SK-N-SH (cell line): ENCODE measurements around the gene PLCB1. TPM values are rescaled to one million over a fixed set of nuclear protein-coding genes. Genes with fewer than 3 reads are reported as not detected.

ENCODE experiments used
- CTCF ChIA-PET: fragments of 300-600, 350-600 bp; formaldehyde crosslinking; extraction: SDS; loops from one replicate; lab custom pipeline; 2021; lab: Yijun Ruan, JAX
- POLR2A ChIA-PET: fragments of 350-600 bp; sonication (Branson Sonifier 250); formaldehyde crosslinking; extraction: SDS; loops from one replicate; lab custom pipeline; 2020; ENCODE audit warnings: antibody characterized with exemption, inconsistent platforms; lab: Yijun Ruan, JAX
- DNase-seq: peaks from one replicate; pipeline ENCODE4 v3.0.0; 2012
- H2AFZ ChIP-seq: fragments of 200-600 bp; sonication (generic); 2 replicates; pipeline ENCODE4 v1.8.1; 2016; ENCODE audit warnings: antibody characterized with exemption, mild to moderate bottlenecking, low read depth
- H3F3A ChIP-seq: fragments of 200-600 bp; sonication (generic); replicated peaks from 2 replicates; pipeline ENCODE3; 2016; ENCODE audit warnings: antibody characterized with exemption, mild to moderate bottlenecking; ENCODE audit not compliant: insufficient read depth
- H3K27ac ChIP-seq, 2 experiments: fragments of 200-500 bp in 1 of 2; fragments of 200-600 bp in 1 of 2; sonication (Bioruptor generic) in 1 of 2; sonication (generic), shearing (Covaris generic) in 1 of 2; 2 replicates each; pipeline versions ENCODE4 v1.5.1 to v1.6.1; 2014 to 2016; ENCODE audit warnings: low read depth in 2 of 2, inconsistent platforms in 1 of 2, low read length in 1 of 2, mild to moderate bottlenecking in 1 of 2, mixed read lengths in 1 of 2
- H3K27me3 ChIP-seq: fragments of 200-600 bp; sonication (generic), shearing (Covaris generic); 2 replicates; pipeline ENCODE4 v1.6.1; 2016; ENCODE audit warnings: mixed run types; ENCODE audit not compliant: insufficient read depth
- H3K36me3 ChIP-seq, 2 experiments: fragments of 200-500 bp in 1 of 2; fragments of 200-600 bp in 1 of 2; sonication (Bioruptor generic) in 1 of 2; sonication (generic) in 1 of 2; replicated peaks in 1 of 2; 2 replicates each; pipeline versions ENCODE3 to v1.5.1; 2014 to 2016; ENCODE audit warnings: low read length in 1 of 2, mild to moderate bottlenecking in 1 of 2; ENCODE audit not compliant: insufficient read depth in 2 of 2, control insufficient read depth in 1 of 2
- H3K4me1 ChIP-seq, 2 experiments: fragments of 200-500 bp in 1 of 2; fragments of 200-600 bp in 1 of 2; sonication (Bioruptor generic) in 1 of 2; sonication (generic), shearing (Covaris generic) in 1 of 2; 2 replicates each; pipeline versions ENCODE4 v1.5.1 to v1.6.1; 2014 to 2016; ENCODE audit warnings: low read depth in 1 of 2, low read length in 1 of 2, mixed run types in 1 of 2; ENCODE audit not compliant: insufficient read depth in 2 of 2, control insufficient read depth in 1 of 2
- H3K4me2 ChIP-seq: fragments of 200-600 bp; sonication (generic), shearing (Covaris generic); 2 replicates; pipeline ENCODE4 v1.6.1; 2017; ENCODE audit warnings: mixed run types
- H3K4me3 ChIP-seq, 2 experiments: fragments of 200-500 bp in 1 of 2; fragments of 200-600 bp in 1 of 2; sonication (Bioruptor generic) in 1 of 2; sonication (generic), shearing (Covaris generic) in 1 of 2; 2 replicates each; pipeline versions ENCODE4 v1.5.1 to v1.8.1; 2014 to 2016; ENCODE audit warnings: low read depth in 2 of 2, inconsistent platforms in 1 of 2, low read length in 1 of 2, mild to moderate bottlenecking in 1 of 2, mixed read lengths in 1 of 2, moderate library complexity in 1 of 2
- H3K79me2 ChIP-seq: fragments of 200-600 bp; sonication (generic); 2 replicates; pipeline ENCODE4 v1.8.1; 2017; ENCODE audit warnings: mild to moderate bottlenecking; ENCODE audit not compliant: insufficient read depth
- H3K9ac ChIP-seq: fragments of 200-600 bp; sonication (generic); 2 replicates; pipeline ENCODE4 v1.6.1; 2017; ENCODE audit warnings: mixed run types
- H3K9me2 ChIP-seq: fragments of 200-600 bp; sonication (generic); 2 replicates; pipeline ENCODE4 v1.6.1; 2017; ENCODE audit warnings: mixed run types
- H3K9me3 ChIP-seq: fragments of 200-600 bp; sonication (generic); 2 replicates; pipeline ENCODE4 v1.6.1; 2017; ENCODE audit warnings: mixed run types, mild to moderate bottlenecking, moderate library complexity
- H4K20me1 ChIP-seq: fragments of 200-600 bp; sonication (generic); 2 replicates; pipeline ENCODE4 v1.6.1; 2017; ENCODE audit warnings: mild to moderate bottlenecking, mixed run types; ENCODE audit not compliant: insufficient read depth
- CHD2 ChIP-seq: fragments of 150-350 bp; IDR thresholded peaks from 2 replicates; pipeline ENCODE4 v1.6.1; 2018; ENCODE audit warnings: low read length; ENCODE audit not compliant: partially characterized antibody
- EP300 ChIP-seq, 2 experiments: IDR thresholded peaks; 2 replicates each; pipeline versions ENCODE4 v1.4.0 to v1.6.1; 2012; ENCODE audit warnings: borderline replicate concordance in 1 of 2, low read depth in 1 of 2, low read length in 1 of 2
- GABPA ChIP-seq: IDR thresholded peaks from 2 replicates; pipeline ENCODE4 v1.4.0; 2012; ENCODE audit warnings: low read depth, mild to moderate bottlenecking
- JUND ChIP-seq: IDR thresholded peaks from 2 replicates; pipeline ENCODE4 v1.4.0; 2012
- MEF2A ChIP-seq: IDR thresholded peaks from 2 replicates; pipeline ENCODE4 v1.4.0; 2012; ENCODE audit warnings: low read depth, borderline replicate concordance
- MXI1 ChIP-seq: IDR thresholded peaks from 2 replicates; pipeline ENCODE4 v1.6.1; 2012; ENCODE audit warnings: mild to moderate bottlenecking, low read depth, low read length, improper control_type of control experiment
- NFIC ChIP-seq: IDR thresholded peaks from 2 replicates; pipeline ENCODE4 v1.4.0; 2012; ENCODE audit warnings: borderline replicate concordance
- RAD21 ChIP-seq: IDR thresholded peaks from 2 replicates; pipeline ENCODE4 v1.6.1; 2012; ENCODE audit warnings: mild to moderate bottlenecking, low read length
- RFX5 ChIP-seq: IDR thresholded peaks from 2 replicates; pipeline ENCODE4 v1.6.1; 2012; ENCODE audit warnings: mild to moderate bottlenecking, improper control_type of control experiment, low read length
- RXRA ChIP-seq: IDR thresholded peaks from 2 replicates; pipeline ENCODE4 v1.4.0; 2012; ENCODE audit warnings: low read depth, mild to moderate bottlenecking, borderline replicate concordance
- SIN3A ChIP-seq: IDR thresholded peaks from 2 replicates; pipeline ENCODE4 v1.6.1; 2012; ENCODE audit warnings: low read depth, mild to moderate bottlenecking, low read length, moderate library complexity, borderline replicate concordance
- SMC3 ChIP-seq: IDR thresholded peaks from 2 replicates; pipeline ENCODE4 v1.6.1; 2012; ENCODE audit warnings: low read depth, low read length, improper control_type of control experiment
- TAF1 ChIP-seq: IDR thresholded peaks from 2 replicates; pipeline ENCODE4 v1.6.1; 2012; ENCODE audit warnings: low read depth, mild to moderate bottlenecking, low read length, moderate library complexity, borderline replicate concordance
- TEAD4 ChIP-seq: IDR thresholded peaks from 2 replicates; pipeline ENCODE4 v1.4.0; 2012; ENCODE audit warnings: mild to moderate bottlenecking, borderline replicate concordance; ENCODE audit not compliant: insufficient read depth
- WGBS: methylation state at CpG from one replicate; pipeline ENCODE4 v1.1.6; 2017; ENCODE audit warnings: low lambda C conversion rate; 5-methylcytosine and 5-hydroxymethylcytosine counted together
- polyA plus RNA-seq, 3 experiments: library from polyadenylated mRNA; depleted of rRNA; stranded (reverse); fragments of >200 nt; gene quantifications; 2 replicates each; pipeline ENCODE4 v1.2.3, GENCODE V29; 2012
- TF ChIP-seq, protein P1 (sequence below): fragments of 150-350 bp; IDR thresholded peaks from 2 replicates; pipeline ENCODE4 v1.6.1; 2016; ENCODE audit warnings: mild to moderate bottlenecking, low read depth, low read length
- TF ChIP-seq, protein P2 (sequence below): IDR thresholded peaks from 2 replicates; pipeline ENCODE4 v1.6.1; 2012; ENCODE audit warnings: mild to moderate bottlenecking, low read depth, low read length, moderate library complexity
- TF ChIP-seq, protein P3 (sequence below): fragments of 200-600 bp; sonication (generic); IDR thresholded peaks from 2 replicates; pipeline ENCODE4 v1.6.1; 2017; ENCODE audit warnings: antibody characterized with exemption, mild to moderate bottlenecking, moderate library complexity
- TF ChIP-seq, protein P4 (sequence below): IDR thresholded peaks from 2 replicates; pipeline ENCODE4 v1.4.0; 2012; ENCODE audit warnings: low read depth, borderline replicate concordance

The PLCB1 gene
- polyA plus RNA-seq, 1 of the 3 experiments (the other 2 are of a cell fraction) = 10.5 TPM

DNA sequence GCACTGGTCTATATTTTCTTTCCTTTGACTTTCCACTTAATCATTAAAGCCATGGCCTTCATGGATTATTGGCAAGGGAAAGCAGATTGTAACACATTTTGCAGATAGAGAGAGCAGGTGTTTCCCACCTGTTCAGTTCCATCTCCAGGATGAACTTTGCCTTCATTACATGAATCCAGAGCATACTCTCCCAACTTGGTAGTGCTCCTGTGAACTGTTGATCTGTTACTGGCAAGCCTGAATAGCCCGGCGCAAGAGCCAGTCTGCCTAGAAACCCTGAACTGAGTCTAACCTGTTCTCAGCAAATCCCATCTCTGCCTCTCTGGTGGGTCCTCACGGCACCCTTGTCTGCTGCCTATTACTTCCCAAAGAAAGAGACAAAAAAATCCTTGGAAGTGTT, 210.3 kb downstream of the PLCB1 start (continued):
- TF ChIP-seq TAF1 (no peak), RFX5 (no peak), RAD21 (no peak)
- TF ChIP-seq, protein P1, sequence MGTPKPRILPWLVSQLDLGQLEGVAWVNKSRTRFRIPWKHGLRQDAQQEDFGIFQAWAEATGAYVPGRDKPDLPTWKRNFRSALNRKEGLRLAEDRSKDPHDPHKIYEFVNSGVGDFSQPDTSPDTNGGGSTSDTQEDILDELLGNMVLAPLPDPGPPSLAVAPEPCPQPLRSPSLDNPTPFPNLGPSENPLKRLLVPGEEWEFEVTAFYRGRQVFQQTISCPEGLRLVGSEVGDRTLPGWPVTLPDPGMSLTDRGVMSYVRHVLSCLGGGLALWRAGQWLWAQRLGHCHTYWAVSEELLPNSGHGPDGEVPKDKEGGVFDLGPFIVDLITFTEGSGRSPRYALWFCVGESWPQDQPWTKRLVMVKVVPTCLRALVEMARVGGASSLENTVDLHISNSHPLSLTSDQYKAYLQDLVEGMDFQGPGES = no peak

DNA sequence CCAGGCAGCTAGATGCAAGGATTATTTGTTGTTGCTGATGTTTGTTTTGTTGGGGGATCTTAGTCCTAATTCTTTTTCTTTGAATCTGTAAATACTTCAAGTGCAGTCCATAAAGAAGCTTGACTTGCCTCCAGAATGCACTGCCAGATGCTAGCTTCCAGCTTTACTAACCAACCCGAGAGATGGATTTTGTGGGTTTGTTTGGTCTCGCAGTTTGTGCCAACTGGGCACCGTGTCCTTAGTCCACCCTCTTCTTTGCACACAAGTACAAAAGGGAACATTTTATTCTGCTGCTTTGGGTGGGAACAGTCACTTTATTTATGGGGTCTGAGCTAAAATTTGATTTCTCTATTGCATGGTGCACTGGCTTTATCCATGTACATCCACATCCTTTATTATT, 212.0 kb downstream of the PLCB1 start:
- no peak overlapping the region for H2AFZ ChIP-seq
- H3K9me3 ChIP-seq = no peaks in the 10 kb centered on the region
- no peak for DNase-seq
- no peak for TF ChIP-seq TAF1
- TF ChIP-seq RFX5 = no peak
- no peak for TF ChIP-seq NFIC
- no peak for TF ChIP-seq JUND
- TF ChIP-seq, protein P2, sequence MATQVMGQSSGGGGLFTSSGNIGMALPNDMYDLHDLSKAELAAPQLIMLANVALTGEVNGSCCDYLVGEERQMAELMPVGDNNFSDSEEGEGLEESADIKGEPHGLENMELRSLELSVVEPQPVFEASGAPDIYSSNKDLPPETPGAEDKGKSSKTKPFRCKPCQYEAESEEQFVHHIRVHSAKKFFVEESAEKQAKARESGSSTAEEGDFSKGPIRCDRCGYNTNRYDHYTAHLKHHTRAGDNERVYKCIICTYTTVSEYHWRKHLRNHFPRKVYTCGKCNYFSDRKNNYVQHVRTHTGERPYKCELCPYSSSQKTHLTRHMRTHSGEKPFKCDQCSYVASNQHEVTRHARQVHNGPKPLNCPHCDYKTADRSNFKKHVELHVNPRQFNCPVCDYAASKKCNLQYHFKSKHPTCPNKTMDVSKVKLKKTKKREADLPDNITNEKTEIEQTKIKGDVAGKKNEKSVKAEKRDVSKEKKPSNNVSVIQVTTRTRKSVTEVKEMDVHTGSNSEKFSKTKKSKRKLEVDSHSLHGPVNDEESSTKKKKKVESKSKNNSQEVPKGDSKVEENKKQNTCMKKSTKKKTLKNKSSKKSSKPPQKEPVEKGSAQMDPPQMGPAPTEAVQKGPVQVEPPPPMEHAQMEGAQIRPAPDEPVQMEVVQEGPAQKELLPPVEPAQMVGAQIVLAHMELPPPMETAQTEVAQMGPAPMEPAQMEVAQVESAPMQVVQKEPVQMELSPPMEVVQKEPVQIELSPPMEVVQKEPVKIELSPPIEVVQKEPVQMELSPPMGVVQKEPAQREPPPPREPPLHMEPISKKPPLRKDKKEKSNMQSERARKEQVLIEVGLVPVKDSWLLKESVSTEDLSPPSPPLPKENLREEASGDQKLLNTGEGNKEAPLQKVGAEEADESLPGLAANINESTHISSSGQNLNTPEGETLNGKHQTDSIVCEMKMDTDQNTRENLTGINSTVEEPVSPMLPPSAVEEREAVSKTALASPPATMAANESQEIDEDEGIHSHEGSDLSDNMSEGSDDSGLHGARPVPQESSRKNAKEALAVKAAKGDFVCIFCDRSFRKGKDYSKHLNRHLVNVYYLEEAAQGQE = no peak
- TF ChIP-seq SMC3 = no peak
- no peak for TF ChIP-seq RXRA
- TF ChIP-seq SIN3A = no peak
- TF ChIP-seq EP300 (IDR thresholded peaks at IDR 0.05; ENCODE audit: borderline replicate concordance in 1 of 2, low read depth in 1 of 2, low read length in 1 of 2) = no peak
- TF ChIP-seq MXI1 = no peak
- no peak for TF ChIP-seq MEF2A
- no peak for TF ChIP-seq TEAD4
- no peak for TF ChIP-seq GABPA
- TF ChIP-seq, protein P3, sequence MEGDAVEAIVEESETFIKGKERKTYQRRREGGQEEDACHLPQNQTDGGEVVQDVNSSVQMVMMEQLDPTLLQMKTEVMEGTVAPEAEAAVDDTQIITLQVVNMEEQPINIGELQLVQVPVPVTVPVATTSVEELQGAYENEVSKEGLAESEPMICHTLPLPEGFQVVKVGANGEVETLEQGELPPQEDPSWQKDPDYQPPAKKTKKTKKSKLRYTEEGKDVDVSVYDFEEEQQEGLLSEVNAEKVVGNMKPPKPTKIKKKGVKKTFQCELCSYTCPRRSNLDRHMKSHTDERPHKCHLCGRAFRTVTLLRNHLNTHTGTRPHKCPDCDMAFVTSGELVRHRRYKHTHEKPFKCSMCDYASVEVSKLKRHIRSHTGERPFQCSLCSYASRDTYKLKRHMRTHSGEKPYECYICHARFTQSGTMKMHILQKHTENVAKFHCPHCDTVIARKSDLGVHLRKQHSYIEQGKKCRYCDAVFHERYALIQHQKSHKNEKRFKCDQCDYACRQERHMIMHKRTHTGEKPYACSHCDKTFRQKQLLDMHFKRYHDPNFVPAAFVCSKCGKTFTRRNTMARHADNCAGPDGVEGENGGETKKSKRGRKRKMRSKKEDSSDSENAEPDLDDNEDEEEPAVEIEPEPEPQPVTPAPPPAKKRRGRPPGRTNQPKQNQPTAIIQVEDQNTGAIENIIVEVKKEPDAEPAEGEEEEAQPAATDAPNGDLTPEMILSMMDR = no peak
- TF ChIP-seq CHD2 = no peak
- TF ChIP-seq RAD21 = no peak
- TF ChIP-seq, protein P4, sequence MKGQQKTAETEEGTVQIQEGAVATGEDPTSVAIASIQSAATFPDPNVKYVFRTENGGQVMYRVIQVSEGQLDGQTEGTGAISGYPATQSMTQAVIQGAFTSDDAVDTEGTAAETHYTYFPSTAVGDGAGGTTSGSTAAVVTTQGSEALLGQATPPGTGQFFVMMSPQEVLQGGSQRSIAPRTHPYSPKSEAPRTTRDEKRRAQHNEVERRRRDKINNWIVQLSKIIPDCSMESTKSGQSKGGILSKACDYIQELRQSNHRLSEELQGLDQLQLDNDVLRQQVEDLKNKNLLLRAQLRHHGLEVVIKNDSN = no peak
- TF ChIP-seq, all 33 proteins: peak for 0
- no peaks in the 10 kb centered on the region for H3F3A ChIP-seq
- no peak overlapping the region for H3K9ac ChIP-seq
- peaks cover 0 to 10% of the 10 kb centered on the region in 2 experiments; a peak in 2 of 4 replicates for H3K4me1 ChIP-seq
- no peaks in the 10 kb centered on the region for H3K27me3 ChIP-seq
- ChIA-PET CTCF (interaction anchor here (1.4 kb wide), 1 partner anchor 378 kb away, joined by 3 read pairs; no protein-coding TSS in a partner anchor), POLR2A (no interaction called here)
- H4K20me1 ChIP-seq = no peaks in the 10 kb centered on the region
- no peak overlapping the region for H3K4me3 ChIP-seq
- 68% methylated on average over 3 of the region's 3 CpGs for WGBS
- H3K9me2 ChIP-seq = no peaks in the 10 kb centered on the region
- no peak overlapping the region for H3K4me2 ChIP-seq
- peaks cover 6% of the 10 kb centered on the region; the same call in 1 of the 2 replicates for H3K79me2 ChIP-seq
- H3K27ac ChIP-seq = no peak overlapping the region
- H3K36me3 ChIP-seq = no peaks in the 10 kb centered on the region
